GM12892 (cell line): ENCODE measurements around the gene AMPD1.

Experiments
- POLR2A ChIP-seq: IDR thresholded peaks from 2 replicates; pipeline ENCODE4 v1.6.1; 2011; ENCODE audit warnings: low read depth, low read length, control low read depth
- POLR2AphosphoS5 ChIP-seq: IDR thresholded peaks from 2 replicates; pipeline ENCODE4 v1.6.1; 2011; ENCODE audit warnings: low read depth, low read length, control low read depth
- TAF1 ChIP-seq: IDR thresholded peaks from 2 replicates; pipeline ENCODE4 v1.6.1; 2011; ENCODE audit warnings: low read depth, mild to moderate bottlenecking, control low read depth, low read length, borderline replicate concordance

GRCh38 chr1:114725230-114725629, 29.9 kb upstream of the AMPD1 start:
- no peak for TF ChIP-seq TAF1
- TF ChIP-seq POLR2A = no peak
- TF ChIP-seq POLR2AphosphoS5 = no peak
